Stimulated activated CD4-positive, alpha-beta T cell treated with anti-CD3 and anti-CD28 coated beads, Interleukin-4, amount 100 ng/mL, for 1 hour (primary cell): ENCODE data around the gene ZBED1.
"Not testable (repeated sequence)": the region's sequence is repeated elsewhere in the genome, so short reads cannot be mapped to it uniquely, and the experiment has no call there.

Experiments
- DNase-seq: peaks from one replicate; pipeline ENCODE4 v3.0.0-alpha.2; 2020

ZBED1 gene

DNA sequence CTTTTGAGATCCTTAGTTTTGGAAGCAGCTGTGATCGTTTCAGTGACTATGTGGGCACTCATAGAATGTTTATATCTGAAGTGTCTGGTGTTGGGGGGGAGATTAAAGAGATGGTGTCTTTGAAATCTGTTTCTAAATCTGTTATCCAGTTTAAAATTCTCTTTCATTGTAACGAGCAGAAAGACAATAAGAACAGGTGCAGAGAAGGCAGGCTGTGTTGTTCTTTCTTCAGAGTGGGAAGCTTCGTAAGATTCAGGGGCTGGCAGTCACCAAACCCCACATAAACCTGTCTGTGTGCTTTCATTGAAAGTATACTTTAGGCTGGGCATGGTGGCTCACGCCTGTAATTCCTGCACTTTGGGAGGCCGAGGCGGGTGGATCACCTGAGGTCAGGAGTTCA is 16.3 kb upstream of the ZBED1 start:
- no peak for DNase-seq

DNA sequence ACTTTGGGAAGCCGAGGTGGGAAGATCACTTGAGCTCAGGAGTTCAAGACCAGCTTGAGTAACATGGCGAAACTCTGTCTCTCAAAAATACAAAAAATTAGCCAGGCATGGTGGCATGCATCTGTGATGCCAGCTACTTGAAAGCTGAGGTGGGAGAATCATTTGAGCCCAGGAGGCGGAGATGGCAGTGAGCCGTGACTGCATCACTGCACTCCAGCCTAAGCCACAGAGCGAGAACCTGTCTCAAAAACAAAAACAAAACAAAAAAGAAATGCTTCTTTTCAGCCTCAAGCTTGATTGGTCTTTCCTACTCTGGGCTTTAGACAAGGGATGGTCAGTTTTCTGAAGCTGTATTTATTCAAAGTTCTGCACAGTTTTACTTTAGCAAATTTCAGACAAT is 15.8 kb upstream of the ZBED1 start:
- no peak for DNase-seq

DNA sequence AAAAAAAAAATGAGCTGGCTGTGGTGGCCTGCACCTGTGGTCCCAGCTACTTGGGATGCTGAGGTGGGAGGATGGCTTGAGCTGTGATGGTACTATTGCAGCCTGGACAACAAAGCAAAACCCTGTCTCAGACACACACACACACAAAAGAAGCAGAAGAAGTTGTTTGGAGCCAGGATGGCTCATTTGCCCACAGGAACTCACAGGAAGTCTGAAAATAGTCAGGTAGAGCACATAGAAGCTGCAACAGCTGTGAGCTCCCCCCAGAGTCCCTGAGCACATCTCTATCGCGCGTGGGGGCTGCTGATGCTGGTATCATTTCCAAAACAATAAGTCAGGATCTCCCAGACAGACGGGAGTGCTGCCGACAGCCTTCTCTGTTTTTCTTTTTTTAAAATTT is 13.4 kb upstream of the ZBED1 start:
- no peak for DNase-seq

- DNase-seq, result no peak
These were observed 12.4 kb upstream of the ZBED1 start for GRCh38 chrX:2513121-2513664.

GRCh38 chrX:2512501-2512900 is 11.7 kb upstream of the ZBED1 start:
- no peak for DNase-seq

DNA sequence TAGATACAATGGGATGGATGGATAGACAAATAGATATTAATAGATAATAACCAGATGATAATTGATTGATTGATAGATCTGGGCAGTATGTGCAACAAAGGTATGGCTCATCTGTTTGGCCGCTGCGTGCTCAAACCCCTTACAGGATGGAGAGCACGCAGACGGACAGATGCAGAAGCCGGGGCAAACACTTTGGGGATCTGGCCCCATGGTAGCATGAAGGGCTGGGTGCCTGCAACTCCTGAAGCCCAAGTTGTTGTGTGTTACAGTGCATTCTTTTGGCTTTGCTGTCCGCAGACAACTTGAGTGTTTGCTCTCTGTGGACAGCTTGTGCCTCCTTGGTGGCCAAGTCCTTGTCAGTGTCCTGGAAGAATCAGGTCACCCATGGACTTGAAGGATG is 10.6 kb upstream of the ZBED1 start:
- no peak for DNase-seq

DNA sequence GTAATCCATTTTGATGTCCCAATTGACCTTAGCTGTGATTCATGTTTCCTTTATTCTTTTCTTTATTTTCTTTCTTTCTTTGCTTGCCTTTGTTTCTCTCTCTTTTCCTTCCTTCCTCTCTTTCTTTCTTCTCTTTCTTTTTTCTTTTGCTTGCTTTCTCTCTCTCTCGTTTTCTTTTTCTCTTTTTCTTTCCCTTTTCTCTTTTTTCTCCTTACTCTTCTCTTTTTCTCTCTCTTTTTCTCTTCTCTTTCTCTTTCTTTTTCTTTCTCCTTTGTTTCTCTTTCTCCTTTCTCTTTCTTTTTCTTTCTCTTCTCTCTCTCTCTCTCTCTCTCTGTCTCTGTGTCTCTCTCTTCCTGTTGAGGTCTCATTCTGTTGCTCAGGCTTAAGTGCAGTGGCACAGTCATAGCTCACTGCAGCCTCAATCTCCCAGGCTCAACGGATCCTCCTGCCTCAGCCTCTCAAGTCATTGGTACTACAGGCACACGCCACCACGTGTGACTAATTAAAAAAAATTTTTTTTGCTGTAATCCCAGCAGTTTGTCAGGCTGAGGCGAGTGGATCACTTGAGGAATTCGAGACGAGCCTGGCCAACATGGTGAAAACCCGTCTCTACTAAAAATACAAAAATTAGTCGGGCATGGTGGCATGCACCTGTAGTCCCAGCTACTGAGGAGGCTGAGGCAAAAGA is 8.0 kb upstream of the ZBED1 start:
- no peak for DNase-seq

DNA sequence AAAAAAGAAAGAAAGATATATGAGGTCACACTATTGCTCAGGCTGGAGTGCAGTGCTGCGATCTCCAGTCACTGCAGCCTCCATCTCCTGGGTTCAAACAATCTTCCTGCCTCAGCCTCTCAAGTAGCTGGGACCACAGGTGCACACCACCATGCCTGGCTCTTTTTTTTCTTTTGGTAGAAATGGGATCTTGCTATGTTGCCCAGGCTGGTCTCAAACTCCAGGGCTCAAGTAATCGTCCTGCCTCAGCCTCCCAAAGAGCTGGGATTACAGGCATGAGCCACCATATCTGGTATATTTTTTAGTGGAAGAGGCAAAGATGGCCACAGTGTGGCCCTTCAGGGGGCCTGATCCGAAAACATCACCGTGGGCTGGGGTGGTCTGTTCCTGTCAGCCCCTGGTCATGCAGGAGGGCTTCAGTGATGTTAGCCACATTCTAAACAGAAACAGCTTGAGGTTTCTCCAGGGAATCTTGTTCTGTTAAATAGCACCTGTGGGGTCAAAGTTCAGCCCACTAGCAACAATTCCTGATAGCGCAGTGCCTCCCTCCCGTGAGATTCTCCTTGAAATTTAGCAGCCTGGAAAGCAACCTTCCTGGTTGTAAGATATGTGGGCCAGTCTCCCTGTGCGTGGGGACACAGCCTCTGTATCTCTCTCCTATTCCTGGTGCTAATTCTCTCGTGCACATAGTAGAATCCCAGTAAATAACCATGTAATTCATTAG is 7.3 kb upstream of the ZBED1 start:
- no peak for DNase-seq

DNA sequence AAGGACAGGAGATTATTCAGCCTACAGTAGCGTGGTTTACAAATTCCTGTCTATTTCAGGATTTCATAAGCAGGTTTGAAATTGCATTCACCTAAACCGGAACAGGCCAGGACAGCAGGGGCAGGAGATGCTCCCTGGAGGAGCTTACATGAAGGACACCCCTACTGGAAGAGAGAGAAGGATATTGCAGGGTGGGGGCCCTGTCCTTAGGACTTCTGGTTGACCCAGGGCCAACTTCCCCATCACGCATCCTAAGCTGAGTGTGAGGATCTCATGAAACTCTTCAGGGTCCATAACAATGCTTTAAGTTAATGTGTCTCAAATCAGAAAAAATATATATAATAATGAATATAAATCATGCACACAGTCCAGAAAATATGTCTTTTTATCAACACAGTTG is 6.4 kb upstream of the ZBED1 start:
- DNase-seq, result no peak

GRCh38 chrX:2505341-2505740 is 4.6 kb upstream of the ZBED1 start:
- not testable (repeated sequence) for DNase-seq

DNA sequence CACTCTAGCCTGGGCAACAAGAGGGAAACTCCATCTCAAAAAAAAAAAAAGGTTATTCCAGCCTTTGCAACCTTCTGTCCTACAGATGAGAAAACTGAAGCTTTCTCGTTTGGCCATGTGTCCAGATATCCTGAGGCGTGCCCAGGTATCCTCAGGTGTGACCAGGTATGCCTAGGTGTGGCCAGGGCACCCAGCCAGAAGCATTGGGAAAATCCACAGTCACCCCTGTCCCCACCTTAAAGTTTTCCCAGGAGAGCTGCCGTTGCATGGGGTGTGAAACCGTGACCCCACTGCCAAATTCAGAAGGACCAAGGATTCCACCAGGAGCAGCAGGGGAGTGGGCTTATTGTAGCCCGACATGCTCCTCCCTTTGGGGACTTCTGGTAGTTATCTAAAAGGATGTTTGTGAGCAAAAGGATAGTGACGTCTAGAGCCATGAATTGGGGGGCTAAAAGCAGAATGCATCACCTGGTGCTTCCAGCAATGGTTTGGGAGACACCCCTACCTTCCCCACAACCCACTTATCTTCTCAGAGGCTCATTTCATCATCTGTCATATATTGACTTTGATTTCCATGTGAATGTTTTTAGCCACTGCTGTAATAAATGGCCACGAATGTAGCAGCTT is 4.0 kb upstream of the ZBED1 start:
- no peak for DNase-seq

DNA sequence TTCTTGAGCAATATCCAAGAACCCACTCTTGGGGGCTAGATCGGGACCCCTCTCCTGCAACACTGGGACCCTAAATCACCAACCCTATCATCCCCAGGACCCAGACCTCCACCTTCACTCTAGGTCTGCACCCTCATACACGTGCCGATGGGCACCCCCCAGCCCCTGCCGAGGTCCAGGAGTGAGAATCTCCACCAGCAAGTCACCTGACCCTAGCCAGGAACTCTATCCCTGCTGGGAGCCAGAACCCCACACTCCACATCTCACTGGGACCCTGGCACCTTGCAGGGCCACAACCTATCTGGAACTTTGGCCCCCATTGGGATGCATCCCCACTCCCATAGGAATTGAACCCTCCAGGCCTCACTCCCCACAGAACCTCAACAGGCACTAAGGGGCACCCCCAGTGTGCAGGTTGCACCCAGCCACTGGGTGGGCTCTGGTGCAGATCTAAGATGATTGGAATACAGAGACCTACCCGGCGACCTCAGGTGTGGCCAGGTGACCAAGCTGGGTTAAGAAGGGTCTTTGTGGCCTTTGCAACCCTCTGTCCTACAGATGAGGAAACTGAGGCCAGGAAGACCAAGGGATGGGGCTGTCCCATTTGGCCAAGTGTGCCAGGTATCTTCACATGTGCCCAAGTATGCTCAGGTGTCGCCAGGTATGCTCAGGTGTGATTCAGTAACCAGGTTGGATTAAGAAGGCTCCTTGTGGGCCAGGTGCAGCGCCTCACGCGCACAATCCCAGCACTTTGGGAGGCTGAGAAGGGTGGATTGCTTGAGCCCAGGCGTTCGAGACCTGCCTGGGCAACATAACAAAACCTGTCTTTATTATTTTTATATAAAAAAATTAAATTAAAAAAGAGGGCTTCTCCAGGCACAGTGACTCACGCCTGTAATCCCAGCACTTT is 3.1 kb upstream of the ZBED1 start:
- DNase-seq, result no peak

DNA sequence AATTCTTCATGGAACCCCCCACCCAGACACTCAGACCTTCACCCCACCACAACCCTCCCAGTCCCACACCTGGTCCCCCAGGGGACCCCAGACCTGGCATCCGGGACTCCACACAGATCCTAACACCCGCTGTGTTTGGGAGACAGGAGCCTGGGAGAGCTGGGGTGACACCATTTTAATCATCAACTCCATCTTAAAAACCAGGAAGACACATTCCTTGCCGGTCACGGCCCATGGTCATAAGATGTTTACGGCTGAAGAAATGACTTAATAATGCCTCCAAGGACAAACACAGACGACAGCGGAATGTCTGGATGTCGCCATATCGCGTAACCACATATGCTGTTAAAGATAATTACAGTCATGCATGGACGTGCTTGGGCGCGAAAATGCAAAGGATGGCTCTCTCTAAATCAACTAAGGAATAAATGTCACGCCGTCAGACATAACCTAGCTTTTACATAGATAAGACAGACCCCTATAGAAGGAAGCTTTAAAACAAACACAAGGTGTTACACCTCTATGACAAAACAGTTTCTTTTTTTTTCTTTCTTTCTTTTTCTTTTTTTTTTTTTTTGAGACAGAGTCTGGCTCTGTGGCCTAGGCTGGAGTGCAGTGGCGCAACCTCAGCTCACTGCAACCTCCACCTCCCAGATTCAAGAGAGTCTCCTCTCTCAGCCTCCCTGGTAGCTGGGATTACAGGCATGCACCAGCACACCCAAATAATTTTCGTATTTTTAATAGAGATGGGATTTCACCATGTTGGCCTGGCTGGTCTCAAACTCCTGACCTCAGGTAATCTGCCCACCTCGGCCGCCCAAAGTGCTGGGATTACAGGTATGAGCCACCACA is 2.1 kb upstream of the ZBED1 start:
- no peak for DNase-seq

DNA sequence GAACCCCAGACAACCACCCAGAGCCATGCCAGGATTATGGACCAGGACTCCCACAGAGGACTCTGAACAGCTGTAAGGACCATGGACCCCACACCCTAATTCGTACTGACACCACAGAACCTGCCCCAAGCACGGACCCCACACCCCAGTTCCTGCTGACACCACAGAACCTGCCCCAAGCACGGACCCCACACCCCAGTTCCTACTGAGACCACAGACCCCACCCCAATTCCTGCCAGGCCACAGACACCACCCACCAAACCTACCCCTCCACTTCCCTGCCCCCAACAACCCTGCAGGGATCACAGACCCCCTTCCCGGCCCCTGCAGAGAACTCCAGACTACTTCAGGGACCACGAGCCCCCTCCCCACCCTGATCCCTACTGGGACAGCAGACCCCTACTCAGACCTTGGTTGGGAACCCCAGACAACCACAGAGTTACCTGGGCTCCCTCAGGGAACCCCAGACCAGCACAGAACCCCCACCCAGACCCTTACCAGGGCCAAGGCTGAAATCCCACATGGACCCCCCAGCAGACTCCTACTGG is 1.4 kb upstream of the ZBED1 start:
- DNase-seq, result no peak

- no peak for DNase-seq
These were observed 855 bp upstream of the ZBED1 start for GRCh38 chrX:2501559-2502102.

DNA sequence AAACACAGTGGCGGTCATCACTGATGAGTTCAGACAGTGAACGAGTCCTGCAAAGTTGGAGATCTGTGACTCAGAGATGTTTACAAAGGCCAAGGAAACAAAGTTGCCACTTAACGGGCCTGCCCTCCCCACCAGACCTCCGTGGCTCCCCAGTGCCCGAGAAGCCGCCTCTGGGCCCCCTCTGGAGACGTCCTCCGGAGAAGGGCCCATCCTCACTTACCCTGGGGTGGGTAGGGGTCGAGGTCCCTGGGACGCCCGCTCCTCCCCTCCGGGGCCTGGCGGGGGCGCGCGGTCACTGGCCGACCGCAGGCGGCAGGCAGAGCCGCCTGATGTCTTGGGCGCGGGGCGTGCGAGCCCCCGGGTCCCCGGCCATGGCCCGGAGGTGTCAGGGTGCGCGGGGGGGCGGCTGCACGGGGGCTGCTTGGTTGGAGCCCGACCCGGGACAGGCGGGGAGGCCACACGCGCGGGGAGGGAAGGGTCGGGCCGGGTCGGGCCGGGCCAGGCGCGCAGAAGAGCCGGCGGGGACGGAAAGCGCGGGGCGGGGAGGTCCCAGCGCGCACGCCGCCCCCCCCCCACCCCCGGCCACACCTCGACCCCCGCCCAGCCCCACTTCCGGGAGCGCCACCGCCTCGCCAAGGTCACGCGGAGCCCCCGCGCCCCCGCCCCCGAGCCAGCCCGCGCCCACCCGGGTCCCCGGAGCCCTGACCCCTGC is 529 bp downstream of the ZBED1 start:
- DNase-seq, result peak; percentile 56

DNA sequence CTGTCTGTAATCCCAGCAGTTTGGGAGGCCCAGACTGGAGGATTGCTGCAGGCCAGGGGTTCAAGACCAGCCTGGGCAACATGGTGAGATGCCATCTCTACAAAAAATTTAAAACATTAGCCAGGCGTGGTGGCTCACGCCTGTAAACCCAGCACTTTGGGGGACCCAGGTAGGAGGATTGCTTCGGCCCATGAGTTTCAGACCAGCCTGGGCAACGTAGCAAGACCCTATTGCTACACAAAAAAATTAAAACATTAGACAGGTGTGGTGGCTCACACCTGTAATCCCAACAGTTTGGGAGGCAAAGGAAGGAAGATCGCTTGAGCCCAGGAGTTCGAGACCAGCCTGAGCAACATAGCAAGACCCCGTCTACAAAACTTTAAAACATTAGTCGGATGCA is 1.3 kb downstream of the ZBED1 start:
- DNase-seq, result no peak

DNA sequence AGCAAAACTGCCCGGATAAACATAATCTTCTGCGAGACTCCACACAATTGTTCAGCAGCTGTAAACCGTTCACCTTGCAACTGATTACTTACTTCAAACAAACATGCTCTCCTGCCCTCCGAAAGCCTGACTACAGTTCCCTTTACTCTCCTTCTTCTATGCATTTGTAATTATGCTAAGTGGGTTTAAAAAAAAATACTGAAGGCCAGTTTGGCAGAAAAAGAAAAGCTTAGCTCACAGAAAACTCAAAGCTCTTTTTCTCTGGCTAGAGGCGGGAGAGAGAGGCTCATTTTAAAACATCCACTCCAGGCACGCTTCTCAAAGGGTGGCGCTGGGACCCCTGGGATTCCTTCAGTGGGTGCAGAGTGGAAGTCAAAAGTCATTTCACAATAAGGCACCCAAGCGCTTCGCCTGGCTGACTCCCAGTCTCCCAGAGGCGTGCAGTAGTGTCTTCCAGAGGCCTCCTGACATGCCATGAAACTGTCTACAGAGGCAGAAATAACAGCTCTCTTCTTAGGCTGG is 1.9 kb downstream of the ZBED1 start:
- no peak for DNase-seq

- DNase-seq, result no peak
These were observed 2.6 kb downstream of the ZBED1 start for GRCh38 chrX:2497961-2498780.

GRCh38 chrX:2495595-2495994 is 5.2 kb downstream of the ZBED1 start:
- DNase-seq, result no peak
